Ectodermal cell (in vitro differentiated cells): ENCODE data around the gene RPL35.

Experiments
- H3K27ac ChIP-seq: 2 replicates; pipeline ENCODE4 v1.7.0; 2013; ENCODE audit warnings: mild to moderate bottlenecking, low read depth, low read length; ENCODE audit not compliant: insufficient read depth, poor library complexity, severe bottlenecking
- H3K27me3 ChIP-seq: 2 replicates; pipeline ENCODE4 v1.7.0; 2013; ENCODE audit warnings: mild to moderate bottlenecking, low read length; ENCODE audit not compliant: insufficient read depth, control insufficient read depth, poor library complexity, severe bottlenecking
- H3K36me3 ChIP-seq: one replicate; pipeline ENCODE4 v1.7.0; 2013; ENCODE audit warnings: low read length; ENCODE audit not compliant: control insufficient read depth, insufficient read depth
- H3K4me1 ChIP-seq: one replicate; pipeline ENCODE4 v1.7.0; 2013; ENCODE audit warnings: low read length; ENCODE audit not compliant: control insufficient read depth, insufficient read depth
- H3K4me3 ChIP-seq: 2 replicates; pipeline ENCODE4 v1.7.0; 2013; ENCODE audit warnings: low read depth, low read length, control low read depth; ENCODE audit not compliant: insufficient read depth
- H3K9me3 ChIP-seq: 2 replicates; pipeline ENCODE4 v1.7.0; 2013; ENCODE audit warnings: mild to moderate bottlenecking, low read length, moderate library complexity; ENCODE audit not compliant: control insufficient read depth
- WGBS, 2 experiments: methylation state at CpG; one replicate each; pipeline ENCODE4 v1.1.7; 2013; ENCODE audit warnings: missing lambda C conversion rate in 2 of 2; 5-methylcytosine and 5-hydroxymethylcytosine counted together

RPL35 gene

GRCh38 chr9:124828489-124829333 lies 33.0 kb downstream of the RPL35 start:
- H3K27ac ChIP-seq: no peak overlapping the region
- no peaks in the 10 kb centered on the region for H3K36me3 ChIP-seq
- no peaks in the 10 kb centered on the region for H3K4me1 ChIP-seq
- no peak overlapping the region for H3K4me3 ChIP-seq
- no peaks in the 10 kb centered on the region for H3K27me3 ChIP-seq
- 80 to 81% methylated on average over 2 of the region's 2 CpGs for WGBS, 2 experiments
- H3K9me3 ChIP-seq: no peaks in the 10 kb centered on the region

GRCh38 chr9:124820698-124821623 lies 40.8 kb downstream of the RPL35 start:
- Histone ChIP-seq H3K27ac (no peak overlapping the region), H3K9me3 (no peaks in the 10 kb centered on the region), H3K4me1 (peaks cover 7% of the 10 kb centered on the region), H3K36me3 (no peaks in the 10 kb centered on the region), H3K4me3 (no peak overlapping the region), H3K27me3 (no peaks in the 10 kb centered on the region)
- WGBS, 2 experiments: 85 to 88% methylated on average over 12 of the region's 12 CpGs

- 81 to 83% methylated on average over 18 of the region's 18 CpGs for WGBS, 2 experiments
- Histone ChIP-seq H3K4me1 (peaks cover 8% of the 10 kb centered on the region), H3K27me3 (no peaks in the 10 kb centered on the region), H3K27ac (no peak overlapping the region), H3K36me3 (no peaks in the 10 kb centered on the region), H3K9me3 (no peaks in the 10 kb centered on the region), H3K4me3 (no peak overlapping the region)
Observed at GRCh38 chr9:124818431-124819281, 43.1 kb downstream of the RPL35 start.

GRCh38 chr9:124815601-124816000 lies 46.2 kb downstream of the RPL35 start:
- H3K27ac ChIP-seq: no peak overlapping the region
- peaks cover 30% of the 10 kb centered on the region for H3K4me1 ChIP-seq
- no peak overlapping the region for H3K4me3 ChIP-seq
- 92 to 95% methylated on average over 5 of the region's 5 CpGs for WGBS, 2 experiments
- H3K9me3 ChIP-seq: no peaks in the 10 kb centered on the region
- H3K27me3 ChIP-seq: no peaks in the 10 kb centered on the region
- no peaks in the 10 kb centered on the region for H3K36me3 ChIP-seq

- 94 to 95% methylated on average over 5 of the region's 5 CpGs for WGBS, 2 experiments
Observed at GRCh38 chr9:124814164-124814535, 47.6 kb downstream of the RPL35 start.

GRCh38 chr9:124813501-124814163 lies 48.1 kb downstream of the RPL35 start:
- Histone ChIP-seq H3K36me3 (no peaks in the 10 kb centered on the region), H3K27ac (no peak overlapping the region), H3K4me3 (no peak overlapping the region), H3K27me3 (no peaks in the 10 kb centered on the region), H3K9me3 (no peaks in the 10 kb centered on the region), H3K4me1 (peaks cover 32% of the 10 kb centered on the region)
- WGBS, 2 experiments: 82 to 84% methylated on average over 11 of the region's 11 CpGs

More at GRCh38 chr9:124814164-124814535, 47.6 kb downstream of the RPL35 start:
- Histone ChIP-seq H3K9me3 (no peaks in the 10 kb centered on the region), H3K27me3 (no peaks in the 10 kb centered on the region), H3K4me1 (peaks cover 32% of the 10 kb centered on the region), H3K27ac (no peak overlapping the region), H3K36me3 (no peaks in the 10 kb centered on the region), H3K4me3 (no peak overlapping the region)

- peaks cover 32% of the 10 kb centered on the region for H3K4me1 ChIP-seq
- H3K27ac ChIP-seq: no peak overlapping the region
- no peak overlapping the region for H3K4me3 ChIP-seq
- no peaks in the 10 kb centered on the region for H3K36me3 ChIP-seq
- H3K27me3 ChIP-seq: no peaks in the 10 kb centered on the region
- 80 to 81% methylated on average over 7 of the region's 7 CpGs for WGBS, 2 experiments
- H3K9me3 ChIP-seq: no peaks in the 10 kb centered on the region
Observed at GRCh38 chr9:124813041-124813440, 48.7 kb downstream of the RPL35 start.

- 62 to 77% methylated on average over 3 to 6 of the region's 6 CpGs for WGBS, 2 experiments
- Histone ChIP-seq H3K36me3 (no peaks in the 10 kb centered on the region), H3K4me3 (no peak overlapping the region), H3K9me3 (no peaks in the 10 kb centered on the region), H3K4me1 (peaks cover 32% of the 10 kb centered on the region), H3K27ac (no peak overlapping the region), H3K27me3 (no peaks in the 10 kb centered on the region)
Observed at GRCh38 chr9:124812441-124812876, 49.3 kb downstream of the RPL35 start.

- WGBS, 2 experiments: 24 to 29% methylated on average over 12 of the region's 12 CpGs
- Histone ChIP-seq H3K4me3 (no peak overlapping the region), H3K27ac (peak overlapping the region; percentile 79), H3K36me3 (no peaks in the 10 kb centered on the region), H3K4me1 (peaks cover 32% of the 10 kb centered on the region), H3K27me3 (no peaks in the 10 kb centered on the region), H3K9me3 (no peaks in the 10 kb centered on the region)
Observed at GRCh38 chr9:124810663-124811355, 50.9 kb downstream of the RPL35 start.
